Activated CD4-positive, alpha-beta T cell treated with anti-CD3 and anti-CD28 coated beads for 24 hours (primary cell): ENCODE data around the gene SCIN.
"Not testable (repeated sequence)": the region's sequence is repeated elsewhere in the genome, so short reads cannot be mapped to it uniquely, and the experiment has no call there.

Source experiments
- DNase-seq, 2 donors: peaks; one replicate each; pipeline ENCODE4 v3.0.0-alpha.2; 2020; ENCODE audit warnings: low read depth in 2 of 2

Gene SCIN

GRCh38 chr7:12612622-12613021 lies 42.1 kb downstream of the SCIN start:
- no peak for DNase-seq

GRCh38 chr7:12619461-12620069 lies 49.0 kb downstream of the SCIN start:
- no peak for DNase-seq

- DNase-seq = no peak
These were observed 49.9 kb downstream of the SCIN start for GRCh38 chr7:12620371-12620770.

GRCh38 chr7:12623223-12623622 lies 52.7 kb downstream of the SCIN start:
- no peak for DNase-seq

- DNase-seq = no peak
These were observed 53.5 kb downstream of the SCIN start for GRCh38 chr7:12623885-12624498.

- no peak for DNase-seq
These were observed 55.3 kb downstream of the SCIN start for GRCh38 chr7:12625836-12626235.

- no peak for DNase-seq
These were observed 59.4 kb downstream of the SCIN start for GRCh38 chr7:12629816-12630512.

GRCh38 chr7:12630513-12630819 lies 59.9 kb downstream of the SCIN start:
- no peak for DNase-seq

GRCh38 chr7:12633582-12633981 lies 63.1 kb downstream of the SCIN start:
- DNase-seq = no peak

GRCh38 chr7:12635830-12636229 lies 65.3 kb downstream of the SCIN start:
- no peak for DNase-seq

- DNase-seq = no peak
These were observed 66.8 kb downstream of the SCIN start for GRCh38 chr7:12637328-12637727.

GRCh38 chr7:12637819-12638592 lies 67.5 kb downstream of the SCIN start:
- no peak for DNase-seq

- no peak for DNase-seq
These were observed 68.4 kb downstream of the SCIN start for GRCh38 chr7:12638851-12639456.

- DNase-seq = no peak
These were observed 70.0 kb downstream of the SCIN start for GRCh38 chr7:12640299-12641096.

- no peak for DNase-seq
These were observed 70.7 kb downstream of the SCIN start for GRCh38 chr7:12641196-12641595.

GRCh38 chr7:12642508-12642907 lies 72.0 kb downstream of the SCIN start:
- no peak for DNase-seq

GRCh38 chr7:12643001-12643643 lies 72.6 kb downstream of the SCIN start:
- DNase-seq = no peak

GRCh38 chr7:12643644-12644043 lies 73.1 kb downstream of the SCIN start:
- DNase-seq = no peak

- DNase-seq = not testable (repeated sequence)
These were observed 74.7 kb downstream of the SCIN start for GRCh38 chr7:12645212-12645611.

- DNase-seq = no peak
These were observed 75.6 kb downstream of the SCIN start for GRCh38 chr7:12646139-12646538.
